Thyroid gland (tissue), 4 donors: Measurements from ENCODE around the gene COQ3. TPM values are rescaled to one million over a fixed set of nuclear protein-coding genes. Genes with fewer than 3 reads are reported as not detected.

Experiments used
- DNase-seq, 2 donors: peaks; one replicate each; pipeline ENCODE4 v3.0.0-alpha.2; 2019
- H3K27ac ChIP-seq, 3 donors: fragments of 200-600 bp; sonication (generic); 1 replicate in 2 of 3; 2 replicates in 1 of 3; pipeline ENCODE4 v1.5.1; 2016 to 2019; ENCODE audit warnings: mild to moderate bottlenecking in 1 of 3, moderate library complexity in 1 of 3
- H3K27me3 ChIP-seq: fragments of 200-600 bp; sonication (generic); one replicate; pipeline ENCODE4 v1.5.1; 2019
- H3K36me3 ChIP-seq, 2 donors: fragments of 200-600 bp; sonication (generic); one replicate each; pipeline ENCODE4 v1.5.1; 2016 to 2019
- H3K4me1 ChIP-seq, 2 donors: fragments of 200-600 bp; sonication (generic); one replicate each; pipeline ENCODE4 v1.5.1; 2017 to 2019
- H3K4me3 ChIP-seq, 3 donors: fragments of 200-600 bp; sonication (generic); replicated peaks in 1 of 3; 1 replicate in 2 of 3; 2 replicates in 1 of 3; pipeline ENCODE4 v1.5.1; 2016; ENCODE audit warnings: mild to moderate bottlenecking in 1 of 3
- H3K9me3 ChIP-seq: fragments of 200-600 bp; sonication (generic); one replicate; pipeline ENCODE4 v1.5.1; 2017
- CTCF ChIP-seq, 6 experiments: fragments of 200-600 bp in 3 of 6; fragments of 450-650 bp in 3 of 6; sonication (generic) in 3 of 6; IDR thresholded peaks; one replicate each; pipeline ENCODE4 v1.5.1; 2016 to 2019; ENCODE audit warnings: antibody characterized with exemption in 6 of 6, mild to moderate bottlenecking in 2 of 6, inconsistent platforms in 1 of 6, moderate library complexity in 1 of 6
- POLR2A ChIP-seq, 2 donors: fragments of 450-650 bp; IDR thresholded peaks; one replicate each; pipeline ENCODE4 v1.6.1; 2017; ENCODE audit warnings: antibody characterized with exemption in 2 of 2, mild to moderate bottlenecking in 2 of 2, moderate library complexity in 1 of 2
- WGBS, 2 donors: methylation state at CpG; one replicate each; pipeline ENCODE4 v1.1.5; 2017; 5-methylcytosine and 5-hydroxymethylcytosine counted together
- intact Hi-C: fragments of 100-400 bp; cut with DNase I; formaldehyde crosslinking; loops from one replicate; pipeline ENCODE4 v1.15.1; 2023
- total RNA-seq, 4 donors: library from RNA; depleted of rRNA; stranded (reverse); fragments of >200 nt; gene quantifications; one replicate each; pipeline ENCODE4 v1.2.3, GENCODE V29; 2016

COQ3 gene
- 1 to 10 TPM; 5.2 to 7.0 (median 5.8) TPM for total RNA-seq

GRCh38 chr6:99393698-99394531 lies at the start of gene COQ3:
Gene COQ3 (minus strand): TSS chr6:99394195. CDS start chr6:99394179, 16 bp downstream.
- no peaks in the 10 kb centered on the region for H3K4me1 ChIP-seq
- 13 to 16% methylated on average over 41 to 56 of the region's 56 CpGs for WGBS, 2 donors
- no peaks in the 10 kb centered on the region for H3K36me3 ChIP-seq
- no peaks in the 10 kb centered on the region for H3K27me3 ChIP-seq
- no peak for TF ChIP-seq POLR2A (IDR thresholded peaks at IDR 0.05)
- no peak for TF ChIP-seq CTCF (IDR thresholded peaks at IDR 0.05)
- H3K27ac ChIP-seq: peak within 1 kb of the TSS; percentile 32 to 85 (median 81)
- no peaks in the 10 kb centered on the region for H3K9me3 ChIP-seq
- intact Hi-C loops: no loop called here
- peak within 1 kb of the TSS; percentile 31 to 70 (median 58) for H3K4me3 ChIP-seq
- peak; percentile 66 to 69 for DNase-seq

GRCh38 chr6:99434702-99435530 lies 40.9 kb upstream of the COQ3 start:
- no peak overlapping the region for H3K4me3 ChIP-seq
- intact Hi-C loops: no loop called here
- H3K27me3 ChIP-seq: no peaks in the 10 kb centered on the region
- TF ChIP-seq POLR2A (IDR thresholded peaks at IDR 0.05) (no peak), CTCF (IDR thresholded peaks at IDR 0.05) (peak in 5 of 6 experiments; percentile 43 to 81 (median 66))
- peaks cover 0 to 4% of the 10 kb centered on the region in 2 donors for H3K36me3 ChIP-seq
- H3K9me3 ChIP-seq: no peaks in the 10 kb centered on the region
- DNase-seq: no peak
- H3K27ac ChIP-seq: no peak overlapping the region
- 11 to 13% methylated on average over 3 of the region's 3 CpGs for WGBS, 2 donors
- peaks cover 0 to 4% of the 10 kb centered on the region in 2 donors for H3K4me1 ChIP-seq

GRCh38 chr6:99432877-99433276 lies 38.9 kb upstream of the COQ3 start:
- Histone ChIP-seq H3K27me3 (no peaks in the 10 kb centered on the region), H3K4me3 (no peak overlapping the region), H3K36me3 (peaks cover 0 to 4% of the 10 kb centered on the region in 2 donors), H3K27ac (no peak overlapping the region), H3K9me3 (no peaks in the 10 kb centered on the region), H3K4me1 (peaks cover 4 to 6% of the 10 kb centered on the region in 2 donors)
- intact Hi-C loops: no loop called here
- TF ChIP-seq POLR2A (IDR thresholded peaks at IDR 0.05) (no peak), CTCF (IDR thresholded peaks at IDR 0.05) (no peak)
- peak; percentile 24 for DNase-seq
- WGBS, 2 donors: 73 to 74% methylated on average over 2 of the region's 2 CpGs

GRCh38 chr6:99431901-99432300 lies 37.9 kb upstream of the COQ3 start:
- intact Hi-C loops: no loop called here
- Histone ChIP-seq H3K9me3 (no peaks in the 10 kb centered on the region), H3K4me1 (peaks cover 7 to 15% of the 10 kb centered on the region in 2 donors), H3K27ac (no peak overlapping the region), H3K4me3 (no peak overlapping the region), H3K36me3 (peaks cover 0 to 4% of the 10 kb centered on the region in 2 donors), H3K27me3 (no peaks in the 10 kb centered on the region)
- DNase-seq: no peak
- TF ChIP-seq CTCF (IDR thresholded peaks at IDR 0.05) (no peak), POLR2A (IDR thresholded peaks at IDR 0.05) (no peak)
- WGBS, 2 donors: 96% methylated on average over 2 of the region's 2 CpGs
